DMS153 treated with DMSO at 0.1 percent for 48 hours (cell line): ENCODE measurements around the gene OR2T8.
"Not testable (repeated sequence)": the region's sequence is repeated elsewhere in the genome, so short reads cannot be mapped to it uniquely, and the experiment has no call there.

Source experiments
- DNase-seq: peaks from one replicate; lab custom pipeline; 2025; ENCODE audit not compliant: unreplicated experiment; lab: John Stamatoyannopoulos, UW

The OR2T8 gene, protein sequence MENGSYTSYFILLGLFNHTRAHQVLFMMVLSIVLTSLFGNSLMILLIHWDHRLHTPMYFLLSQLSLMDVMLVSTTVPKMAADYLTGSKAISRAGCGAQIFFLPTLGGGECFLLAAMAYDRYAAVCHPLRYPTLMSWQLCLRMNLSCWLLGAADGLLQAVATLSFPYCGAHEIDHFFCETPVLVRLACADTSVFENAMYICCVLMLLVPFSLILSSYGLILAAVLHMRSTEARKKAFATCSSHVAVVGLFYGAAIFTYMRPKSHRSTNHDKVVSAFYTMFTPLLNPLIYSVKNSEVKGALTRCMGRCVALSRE

DNA sequence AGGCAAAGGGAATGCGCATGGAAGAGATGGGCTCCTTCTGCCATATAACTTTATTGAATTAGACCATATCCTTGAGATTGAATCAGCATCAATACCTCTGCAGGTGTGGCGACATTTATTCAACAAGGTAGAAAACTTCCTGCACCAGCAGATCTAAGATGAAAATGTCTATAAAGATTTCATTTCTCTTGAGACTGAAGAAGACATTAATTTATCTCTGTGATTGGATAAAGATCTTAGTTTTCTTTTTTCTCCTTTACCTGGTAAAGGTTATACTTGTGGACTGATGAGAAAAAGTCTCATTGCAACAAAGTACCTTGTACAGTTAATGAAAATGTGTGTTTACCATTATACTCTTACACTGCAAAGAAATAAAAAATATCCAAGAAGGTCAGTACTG, at the start of gene OR2T8:
OR2T8 (plus strand) TSS at position 301 of the 400 bp plus-strand sequence. CDS start 766 bp downstream, outside the sequence.
- no peak for DNase-seq

DNA sequence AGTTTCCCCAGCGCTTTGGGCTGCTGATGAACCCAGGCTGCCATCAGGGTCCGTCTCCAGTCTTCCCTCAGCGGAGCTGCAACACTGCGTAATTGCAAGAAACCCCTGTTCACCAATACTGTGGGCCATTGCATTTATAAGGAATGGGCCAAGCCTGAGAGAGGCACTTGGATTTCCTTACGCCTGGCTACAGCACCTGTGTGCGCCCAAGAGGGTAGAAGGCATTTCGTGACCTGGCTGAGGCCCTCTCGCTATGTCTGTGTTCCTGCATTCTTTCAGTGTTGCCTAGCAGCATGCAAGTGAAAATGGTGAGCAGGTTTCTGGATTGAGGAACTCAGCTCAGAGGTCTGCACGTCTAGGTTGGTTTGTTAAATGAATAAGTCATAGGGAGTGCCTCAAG, 36.7 kb upstream of the OR2T8 start:
- DNase-seq = no peak

DNA sequence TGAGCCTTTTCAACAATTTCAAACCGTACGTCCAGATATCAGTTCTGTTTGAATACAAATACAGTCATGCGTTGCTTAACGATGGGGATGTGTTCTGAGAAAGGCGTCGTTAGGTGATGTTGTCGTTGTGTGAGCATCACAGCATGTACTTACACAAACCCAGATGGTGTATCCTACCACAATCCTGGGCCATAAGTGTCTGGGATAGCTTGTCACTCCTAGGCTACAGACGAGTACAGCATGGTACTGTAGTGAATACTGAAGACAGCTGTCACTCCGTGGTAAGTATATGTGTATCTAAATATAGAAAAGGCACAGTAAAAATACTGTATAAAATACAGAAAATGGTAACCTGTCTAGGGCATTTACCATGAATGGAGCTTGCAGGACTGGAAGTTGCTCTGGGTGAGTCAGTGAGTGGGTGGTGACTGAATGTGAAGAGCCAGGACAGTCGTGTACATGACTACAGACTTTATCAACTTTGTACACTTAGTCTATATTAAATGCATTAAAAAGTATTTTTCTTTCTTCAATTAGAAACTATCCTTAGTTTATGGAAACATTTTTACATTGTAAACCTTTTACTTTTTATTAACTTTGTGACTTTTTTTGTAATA, 35.1 kb upstream of the OR2T8 start:
- DNase-seq = no peak

DNA sequence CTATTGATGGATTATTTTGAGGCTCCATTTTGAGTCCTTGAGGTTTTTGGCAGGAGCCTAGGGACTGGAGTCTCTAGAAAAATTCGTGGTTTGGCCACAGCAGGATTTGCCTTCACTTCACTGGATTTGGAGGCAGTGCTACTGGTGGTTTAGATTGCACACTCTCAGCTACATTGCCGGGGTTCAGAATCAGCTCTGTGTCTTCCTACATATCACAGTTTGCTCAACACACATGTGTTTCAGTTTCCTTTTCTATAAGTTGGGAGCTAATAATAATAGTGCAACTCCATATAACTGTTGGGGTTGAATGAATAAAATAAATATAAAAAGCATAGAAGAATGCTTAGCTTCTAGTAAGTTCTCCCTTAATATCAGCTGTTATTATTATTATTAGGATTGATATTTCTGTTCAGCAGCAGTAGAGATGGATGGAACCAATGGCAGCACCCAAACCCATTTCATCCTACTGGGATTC, 24.9 kb upstream of the OR2T8 start, which contains the start of gene OR2W3:
OR2W3 (plus strand) TSS at position 425 of the 475 bp plus-strand sequence; CDS start at position 425, 0 bp downstream.
- DNase-seq = no peak

DNA sequence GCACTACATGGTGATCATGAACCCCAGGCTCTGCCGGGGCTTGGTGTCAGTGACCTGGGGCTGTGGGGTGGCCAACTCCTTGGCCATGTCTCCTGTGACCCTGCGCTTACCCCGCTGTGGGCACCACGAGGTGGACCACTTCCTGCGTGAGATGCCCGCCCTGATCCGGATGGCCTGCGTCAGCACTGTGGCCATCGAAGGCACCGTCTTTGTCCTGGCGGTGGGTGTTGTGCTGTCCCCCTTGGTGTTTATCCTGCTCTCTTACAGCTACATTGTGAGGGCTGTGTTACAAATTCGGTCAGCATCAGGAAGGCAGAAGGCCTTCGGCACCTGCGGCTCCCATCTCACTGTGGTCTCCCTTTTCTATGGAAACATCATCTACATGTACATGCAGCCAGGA, 24.1 kb upstream of the OR2T8 start:
- no peak for DNase-seq

DNA sequence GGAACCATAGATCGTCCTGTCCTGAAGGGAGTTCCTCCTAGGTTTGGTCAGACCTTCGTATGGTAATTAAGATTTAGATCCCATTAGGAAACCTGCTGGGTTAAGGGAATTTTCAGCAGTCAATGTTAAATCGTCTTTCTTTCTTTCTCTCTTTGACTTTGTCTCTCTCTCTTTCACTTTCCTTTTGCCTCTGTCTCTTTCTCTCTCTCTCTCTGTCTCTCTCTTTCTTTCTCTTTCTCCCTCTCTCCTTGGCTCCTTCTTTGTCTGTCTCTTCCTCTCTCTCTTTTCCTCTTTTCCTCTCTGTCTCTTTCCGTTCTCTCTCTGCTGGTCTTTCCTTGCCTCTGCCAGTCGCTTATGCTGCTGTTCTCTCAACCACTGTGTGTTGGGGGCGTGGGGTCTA, 15.9 kb upstream of the OR2T8 start:
- DNase-seq = no peak

DNA sequence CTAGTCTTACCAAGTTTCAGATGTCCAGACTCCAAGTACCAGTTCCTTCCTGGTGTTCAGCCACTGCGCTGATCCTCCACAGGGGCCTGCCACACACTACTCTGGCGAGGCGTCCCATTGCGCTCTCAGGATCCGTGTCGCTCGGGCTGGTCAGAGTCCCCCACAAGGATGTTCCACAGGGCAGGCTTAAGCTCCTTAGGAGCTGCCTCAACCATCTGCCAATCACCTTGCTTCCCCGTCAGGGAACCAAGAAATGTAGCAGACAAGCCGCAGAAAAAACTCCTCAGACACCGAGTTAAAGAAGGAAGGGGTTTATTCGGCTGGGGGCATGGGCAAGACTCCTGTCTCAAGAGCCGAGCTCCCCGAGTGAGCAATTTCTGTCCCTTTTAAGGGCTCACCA, 14.9 kb upstream of the OR2T8 start:
- no peak for DNase-seq

DNA sequence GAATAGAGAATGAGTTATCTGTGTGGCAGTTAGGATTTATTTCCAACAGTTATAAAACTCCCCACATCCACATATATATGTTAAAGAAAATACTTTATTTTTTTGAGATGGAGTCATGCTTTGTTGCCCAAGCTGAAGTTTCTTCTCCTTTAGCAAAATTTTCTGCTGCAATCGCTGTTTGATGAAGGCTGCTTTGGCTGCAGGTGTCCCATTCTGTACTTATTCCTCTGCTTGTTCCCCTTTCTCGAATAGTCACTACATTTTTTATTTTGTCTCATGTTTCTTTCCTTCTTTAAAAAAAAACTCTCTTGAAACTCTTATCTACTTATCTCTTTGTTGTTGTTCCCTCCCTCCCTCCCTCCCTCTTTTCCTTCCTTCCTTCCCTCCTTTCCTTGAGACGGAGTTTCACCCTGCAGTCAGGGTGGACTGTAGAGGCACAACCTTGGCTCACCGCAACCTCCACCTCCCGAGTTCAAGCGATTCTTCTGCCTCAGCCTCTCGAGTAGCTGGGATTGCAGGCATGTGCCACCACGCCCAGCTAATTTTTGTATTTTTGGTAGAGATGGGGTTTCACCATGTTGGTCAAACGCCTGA, 14.0 kb upstream of the OR2T8 start:
- DNase-seq = no peak

DNA sequence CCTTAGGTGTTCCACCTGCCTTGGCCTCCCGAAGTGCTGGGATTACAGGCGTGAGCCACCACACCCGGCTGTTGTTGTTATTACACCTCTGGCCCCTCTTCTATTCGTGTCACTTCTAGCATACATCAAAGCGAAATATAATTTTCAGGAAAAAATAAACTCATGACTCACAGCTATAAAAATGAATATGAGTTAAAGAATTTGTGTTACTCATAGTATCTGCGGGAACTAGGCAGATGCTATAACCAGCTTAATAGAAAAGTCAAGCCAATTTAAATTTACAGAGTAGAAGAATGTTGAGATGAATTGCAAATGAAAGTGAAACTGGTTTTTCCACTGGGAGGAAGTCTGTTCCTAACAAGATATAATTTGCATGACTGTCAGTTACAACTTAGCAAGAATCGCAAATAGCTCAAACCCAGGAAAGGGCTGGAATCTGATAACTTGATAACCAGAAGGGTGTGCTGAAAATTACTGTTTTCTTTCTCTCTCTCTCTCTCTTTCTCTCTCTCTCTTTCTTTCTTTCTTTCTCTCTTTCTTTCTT, 13.5 kb upstream of the OR2T8 start:
- DNase-seq = no peak

DNA sequence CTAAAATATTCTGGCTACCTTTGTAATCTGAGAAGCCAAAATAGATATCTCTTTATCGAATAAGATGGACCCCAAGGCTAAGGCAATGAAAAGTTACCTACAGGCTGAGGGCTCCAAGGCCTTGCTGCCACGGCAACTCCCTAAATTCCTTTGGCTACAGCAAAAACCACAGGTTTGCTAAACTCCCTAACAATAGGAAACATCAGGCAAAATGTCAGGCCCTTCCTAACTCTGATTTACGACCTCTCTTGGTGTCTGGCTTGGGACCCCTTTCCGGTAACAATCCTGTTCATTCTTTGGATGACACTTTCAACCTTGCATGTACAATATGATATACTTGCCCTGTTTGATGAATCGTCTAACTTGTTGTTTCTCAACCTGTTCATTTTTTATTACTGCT, 11.3 kb upstream of the OR2T8 start:
- no peak for DNase-seq

DNA sequence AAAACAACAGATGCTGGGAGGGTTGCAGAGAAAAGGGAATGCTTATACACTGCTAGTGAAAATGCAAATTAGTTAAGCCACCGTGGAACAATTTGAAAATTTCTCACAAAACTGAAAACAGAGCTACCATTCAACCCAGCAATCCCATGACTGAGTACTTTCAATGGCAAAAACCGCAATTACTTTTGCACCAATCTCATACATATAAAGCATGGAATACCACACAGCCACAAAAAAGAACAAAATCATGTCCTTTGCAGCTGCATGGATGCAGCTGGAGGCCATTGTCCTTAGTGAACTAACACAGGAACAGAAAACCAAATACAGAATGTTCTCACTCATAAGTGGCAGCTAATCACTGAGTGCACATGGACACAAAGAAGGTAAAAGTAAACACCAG, 6.3 kb upstream of the OR2T8 start:
- DNase-seq = no peak

DNA sequence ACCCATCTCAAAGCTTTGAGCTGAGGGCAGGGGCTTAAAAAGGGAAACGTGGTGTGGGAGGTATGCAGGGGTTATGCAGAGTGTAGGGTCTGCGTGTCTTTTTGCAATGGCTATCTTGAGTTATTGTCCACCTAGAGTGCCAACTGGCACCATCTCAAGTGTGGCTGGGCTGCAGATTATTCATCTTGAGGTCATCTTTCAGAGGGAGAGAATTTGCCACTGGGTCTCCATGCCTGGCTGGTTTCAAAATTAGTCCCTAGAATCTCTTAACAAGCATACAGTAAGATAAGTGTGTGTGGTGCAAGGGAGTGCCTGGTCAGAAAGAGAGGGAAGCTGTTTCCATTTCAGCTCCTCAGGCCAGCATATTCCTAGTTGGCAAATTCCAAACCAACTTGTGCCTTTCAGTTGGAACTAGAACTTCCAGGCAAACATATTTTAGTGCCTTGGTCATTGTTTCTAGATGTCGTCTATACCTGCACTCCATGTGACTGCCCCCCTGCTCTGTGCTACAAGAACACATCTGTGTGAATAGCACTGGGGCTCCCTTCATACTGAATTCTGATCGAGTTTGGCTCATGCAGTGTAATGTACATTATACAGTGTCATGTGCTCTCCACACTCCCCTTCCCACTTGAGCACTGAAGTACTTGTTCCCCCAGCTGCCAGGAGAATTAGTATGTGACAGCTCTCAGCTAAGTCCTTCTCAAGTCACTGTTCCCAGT, 5.0 kb upstream of the OR2T8 start:
- no peak for DNase-seq

DNA sequence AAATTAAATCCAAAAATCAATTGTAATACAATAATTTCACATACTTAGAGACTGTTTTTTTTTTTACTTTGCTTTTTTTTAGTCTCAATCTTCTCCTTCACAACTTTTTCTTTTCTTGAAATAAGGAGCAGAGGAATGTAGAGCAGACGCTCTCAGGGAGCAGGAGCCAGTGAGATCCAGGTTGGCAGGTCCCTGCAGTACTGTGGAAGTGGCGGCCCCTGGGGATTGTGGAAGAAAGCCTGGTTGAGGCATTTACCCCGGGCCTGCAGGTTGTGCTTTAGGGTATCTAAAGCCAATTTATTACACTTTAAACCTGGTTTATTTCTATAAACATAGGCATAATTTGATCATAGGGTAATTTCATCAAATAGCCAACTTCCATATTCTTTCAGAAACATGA, 3.9 kb downstream of the OR2T8 start:
- DNase-seq = no peak

DNA sequence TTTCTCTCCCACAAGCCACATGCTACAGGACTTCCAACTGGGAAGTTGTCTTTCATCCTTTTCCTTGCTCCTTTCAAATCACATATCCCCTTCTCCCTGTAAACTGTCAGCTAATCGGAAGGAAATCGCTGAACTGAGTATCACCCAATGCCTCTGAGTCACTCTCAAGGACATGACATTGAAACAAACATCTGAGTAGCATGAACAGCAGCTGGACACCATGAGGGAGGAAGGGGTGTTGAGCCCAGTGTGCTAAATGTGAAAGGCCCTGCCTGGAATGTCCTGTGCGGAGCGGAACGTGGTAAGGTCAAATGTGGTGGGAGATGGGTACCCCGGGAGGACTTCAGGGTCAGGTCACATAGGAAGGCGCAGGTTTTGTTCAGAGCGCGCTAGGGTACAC, 4.8 kb downstream of the OR2T8 start, which contains the start of gene OR2AJ1:
OR2AJ1 (plus strand) TSS at position 22 of the 400 bp plus-strand sequence. CDS start 8,880 bp downstream, outside the sequence.
- no peak for DNase-seq

DNA sequence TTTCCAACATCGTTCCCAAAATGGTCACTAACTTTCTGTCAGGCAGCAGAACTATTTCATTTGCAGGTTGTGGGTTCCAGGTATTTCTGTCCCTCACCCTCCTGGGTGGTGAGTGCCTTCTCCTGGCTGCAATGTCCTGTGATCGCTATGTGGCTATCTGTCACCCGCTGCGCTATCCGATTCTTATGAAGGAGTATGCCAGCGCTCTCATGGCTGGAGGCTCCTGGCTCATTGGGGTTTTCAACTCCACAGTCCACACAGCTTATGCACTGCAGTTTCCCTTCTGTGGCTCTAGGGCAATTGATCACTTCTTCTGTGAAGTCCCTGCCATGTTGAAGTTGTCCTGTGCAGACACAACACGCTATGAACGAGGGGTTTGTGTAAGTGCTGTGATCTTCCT, 13.9 kb downstream of the OR2T8 start:
- DNase-seq = no peak

DNA sequence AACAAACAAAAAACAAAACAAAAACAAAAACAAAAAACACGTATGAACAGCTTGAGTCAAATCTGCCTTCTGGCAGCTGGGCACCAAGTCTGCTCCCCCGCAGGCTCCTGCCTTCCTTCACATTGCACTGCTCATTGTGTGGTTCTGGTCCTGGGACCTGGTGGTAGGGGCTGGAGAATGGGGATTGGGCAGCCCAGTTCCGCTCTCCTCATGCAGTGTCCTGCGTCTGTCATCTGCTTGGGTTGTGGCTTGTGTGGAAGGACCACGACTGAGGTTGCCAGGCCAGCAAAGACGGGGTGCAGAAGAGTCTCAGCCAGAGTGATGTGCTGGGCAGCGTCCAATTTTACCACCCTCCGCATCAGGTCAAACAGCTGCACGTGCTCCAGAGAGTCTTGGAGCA, 15.7 kb downstream of the OR2T8 start:
- no peak for DNase-seq

DNA sequence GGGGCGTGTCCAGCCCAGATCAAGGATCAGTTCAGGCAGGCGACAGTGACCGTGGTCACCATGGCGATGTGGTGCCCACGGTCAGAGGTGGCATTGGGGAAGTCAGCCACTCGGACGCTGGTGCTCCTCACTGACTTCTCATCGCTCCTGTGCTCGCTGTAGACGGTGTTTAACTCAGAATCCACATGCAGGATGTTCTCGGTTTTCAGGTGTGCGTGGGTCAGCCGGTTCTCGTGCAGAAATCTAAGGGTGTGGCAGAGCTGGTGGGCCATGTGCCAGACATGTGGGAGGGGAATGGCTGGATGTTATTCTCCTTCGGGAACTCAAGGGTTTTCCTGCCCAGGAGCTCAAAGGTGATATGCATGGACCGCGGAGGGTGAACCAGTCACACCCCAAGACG, 16.4 kb downstream of the OR2T8 start:
- no peak for DNase-seq

DNA sequence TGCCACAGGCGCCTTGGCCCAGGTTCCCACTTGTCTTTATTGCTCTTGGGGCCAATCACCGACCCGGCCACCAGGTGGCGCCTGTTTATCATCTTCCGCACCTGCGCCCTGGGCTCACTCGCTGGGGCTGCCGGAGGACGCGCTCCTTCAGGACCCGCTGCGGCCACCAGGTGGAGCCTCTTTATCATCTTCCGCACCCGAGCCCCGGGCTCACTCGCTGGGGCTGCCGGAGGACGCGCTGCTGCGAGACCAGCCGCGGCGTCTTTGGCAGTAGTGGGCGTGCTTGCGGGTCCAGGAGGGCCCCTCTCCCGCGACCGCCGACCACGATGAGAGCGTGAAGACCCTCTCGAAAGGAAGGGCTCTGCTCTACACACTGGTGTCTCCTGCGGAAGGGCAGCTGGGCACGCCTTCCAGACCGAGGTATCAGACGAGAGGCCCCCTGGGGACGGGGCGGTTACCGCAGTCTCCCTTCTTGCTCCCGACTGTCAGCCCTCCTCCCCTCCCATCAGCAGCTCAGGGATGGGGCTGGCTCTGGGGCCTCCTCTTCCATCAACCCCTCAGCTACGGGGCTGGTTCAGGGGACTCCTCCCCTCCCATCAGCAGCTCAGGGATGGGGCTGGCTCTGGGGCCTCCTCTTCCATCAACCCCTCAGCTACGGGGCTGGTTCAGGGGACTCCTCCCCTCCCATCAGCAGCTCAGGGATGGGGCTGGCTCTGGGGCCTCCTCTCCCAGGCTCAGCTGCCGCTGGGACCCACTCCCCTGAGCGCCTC, 17.1 kb downstream of the OR2T8 start:
- not testable (repeated sequence) for DNase-seq

DNA sequence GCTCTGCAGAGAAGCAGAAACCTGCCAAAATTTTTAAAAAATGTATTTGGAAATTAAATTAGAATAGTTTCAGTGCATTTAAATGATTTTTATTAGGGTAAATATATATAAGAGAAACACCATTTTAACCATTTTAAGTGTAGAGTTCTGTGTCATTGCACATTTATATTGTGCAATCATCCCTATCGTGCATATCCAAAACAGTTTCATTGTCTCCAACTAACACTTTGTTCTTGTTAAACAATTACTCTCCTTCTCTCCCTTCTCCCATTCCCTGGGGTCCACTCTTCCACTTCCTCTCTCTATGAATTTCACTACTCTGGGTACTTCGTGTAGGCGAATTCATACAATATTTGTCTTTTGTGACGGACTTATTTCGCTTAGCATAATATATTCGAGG, 22.6 kb downstream of the OR2T8 start:
- DNase-seq = no peak

DNA sequence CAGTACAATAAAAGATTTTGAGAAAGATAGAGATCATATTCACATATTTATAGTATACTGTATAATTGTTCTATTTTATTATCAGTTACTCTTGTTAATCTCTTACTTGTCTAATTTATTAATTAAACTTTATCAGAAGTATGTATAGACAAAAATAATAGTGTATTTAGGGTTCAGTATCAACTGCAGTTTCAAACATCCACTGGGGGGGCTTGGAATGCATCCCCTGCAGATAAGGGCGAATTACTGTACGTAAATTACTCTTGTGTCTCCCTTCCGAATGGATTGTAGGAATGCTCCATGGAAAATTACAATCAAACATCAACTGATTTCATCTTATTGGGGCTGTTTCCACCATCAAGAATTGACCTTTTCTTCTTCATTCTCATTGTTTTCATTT, 28.5 kb downstream of the OR2T8 start, which contains the start of gene OR2L8:
OR2L8 (plus strand) TSS at position 301 of the 400 bp plus-strand sequence; CDS start at position 301, 0 bp downstream.
- no peak for DNase-seq
